GM18520 (cell line): ENCODE data around the gene PCSK9.

Source experiments
- ATAC-seq: cut with Tn5 transposase; IDR thresholded peaks from one replicate; pipeline ENCODE4 v1.9.1; 2021; ENCODE audit not compliant: unreplicated experiment

Gene PCSK9

DNA sequence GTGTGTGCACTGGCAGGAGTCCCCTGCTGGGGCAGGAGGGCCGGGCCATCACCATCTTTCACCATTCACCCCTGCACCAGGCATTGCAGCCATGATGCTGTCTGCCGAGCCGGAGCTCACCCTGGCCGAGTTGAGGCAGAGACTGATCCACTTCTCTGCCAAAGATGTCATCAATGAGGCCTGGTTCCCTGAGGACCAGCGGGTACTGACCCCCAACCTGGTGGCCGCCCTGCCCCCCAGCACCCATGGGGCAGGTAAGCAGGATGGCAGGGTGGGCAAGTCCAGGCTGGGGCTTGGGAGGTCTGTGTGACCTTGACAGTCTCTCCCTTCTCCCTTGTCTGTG, 18.6 kb downstream of the PCSK9 start:
- no peak for ATAC-seq

DNA sequence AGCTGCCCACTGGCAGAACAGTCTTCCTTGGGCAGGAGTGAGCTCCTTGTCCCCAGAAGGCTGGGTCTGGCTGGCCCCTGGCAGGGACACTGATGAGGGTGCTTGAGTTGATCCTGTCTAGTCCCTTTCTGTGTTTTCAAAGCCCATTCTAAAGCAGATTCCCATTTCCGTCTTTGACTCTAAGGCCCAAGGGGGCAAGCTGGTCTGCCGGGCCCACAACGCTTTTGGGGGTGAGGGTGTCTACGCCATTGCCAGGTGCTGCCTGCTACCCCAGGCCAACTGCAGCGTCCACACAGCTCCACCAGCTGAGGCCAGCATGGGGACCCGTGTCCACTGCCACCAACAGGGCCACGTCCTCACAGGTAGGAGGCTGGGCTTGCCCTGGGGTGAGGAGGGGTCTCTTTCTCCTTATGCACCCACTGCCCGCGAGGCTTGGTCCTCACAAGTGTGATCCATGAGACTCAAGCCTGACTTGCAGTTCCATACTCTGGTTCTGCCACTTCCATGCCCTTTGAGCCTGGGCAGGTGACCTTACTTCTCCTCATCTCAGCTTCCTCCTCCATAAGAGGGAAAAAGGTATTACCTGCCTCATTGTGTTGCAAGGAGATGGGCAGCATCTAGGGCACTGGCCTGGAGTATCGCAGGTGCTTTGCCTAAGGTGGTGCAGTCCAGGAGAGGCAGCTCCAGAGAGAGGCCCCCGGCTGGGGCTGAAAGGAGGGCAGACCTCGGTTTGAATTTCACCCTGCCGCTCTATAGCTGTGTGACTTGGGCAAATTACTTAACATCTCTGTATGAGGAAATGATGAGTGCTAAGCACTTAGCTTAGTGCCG, 20.2 kb downstream of the PCSK9 start:
- ATAC-seq = no peak

DNA sequence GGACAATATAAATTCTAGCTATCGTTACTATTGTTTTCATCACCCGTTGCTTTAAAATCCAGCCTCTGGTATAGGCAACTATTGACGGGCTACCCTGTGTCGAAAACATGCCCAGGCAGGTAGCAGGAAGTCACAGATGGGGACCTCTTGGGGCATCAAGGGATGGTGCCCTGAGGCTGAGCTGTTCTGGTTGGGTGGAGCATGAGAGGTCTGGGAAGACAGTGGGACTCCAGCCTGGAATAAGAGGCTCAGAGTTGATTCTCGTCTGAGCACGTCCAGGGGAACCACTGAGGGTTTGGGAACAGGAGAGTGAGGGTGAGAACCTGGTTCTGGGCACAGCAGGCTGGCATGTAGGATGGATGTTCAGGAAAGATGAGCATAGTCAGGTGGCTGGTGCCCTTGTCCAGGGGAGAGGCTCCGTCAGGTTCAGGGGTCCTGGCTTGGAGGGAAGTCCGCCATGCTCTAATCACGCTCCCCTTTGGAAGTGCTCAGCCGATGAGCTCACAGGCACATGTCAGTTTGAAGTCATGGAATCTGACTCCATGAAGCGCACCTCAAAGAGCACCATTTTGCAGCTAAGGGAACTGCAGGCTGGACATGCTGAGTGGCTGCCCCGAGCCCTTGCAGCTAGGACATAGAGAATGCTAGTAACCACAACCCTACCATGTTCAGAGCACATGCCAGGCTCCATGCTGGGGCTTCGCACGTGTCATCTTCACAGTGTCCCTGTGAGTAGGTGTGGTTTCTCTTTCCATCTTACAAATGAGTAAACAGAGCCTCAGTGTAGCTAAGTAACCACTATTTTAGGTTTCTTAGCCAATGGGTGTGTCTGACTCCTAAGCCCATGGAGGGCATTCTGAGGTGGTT, 21.0 kb downstream of the PCSK9 start:
- ATAC-seq = peak; percentile 52

DNA sequence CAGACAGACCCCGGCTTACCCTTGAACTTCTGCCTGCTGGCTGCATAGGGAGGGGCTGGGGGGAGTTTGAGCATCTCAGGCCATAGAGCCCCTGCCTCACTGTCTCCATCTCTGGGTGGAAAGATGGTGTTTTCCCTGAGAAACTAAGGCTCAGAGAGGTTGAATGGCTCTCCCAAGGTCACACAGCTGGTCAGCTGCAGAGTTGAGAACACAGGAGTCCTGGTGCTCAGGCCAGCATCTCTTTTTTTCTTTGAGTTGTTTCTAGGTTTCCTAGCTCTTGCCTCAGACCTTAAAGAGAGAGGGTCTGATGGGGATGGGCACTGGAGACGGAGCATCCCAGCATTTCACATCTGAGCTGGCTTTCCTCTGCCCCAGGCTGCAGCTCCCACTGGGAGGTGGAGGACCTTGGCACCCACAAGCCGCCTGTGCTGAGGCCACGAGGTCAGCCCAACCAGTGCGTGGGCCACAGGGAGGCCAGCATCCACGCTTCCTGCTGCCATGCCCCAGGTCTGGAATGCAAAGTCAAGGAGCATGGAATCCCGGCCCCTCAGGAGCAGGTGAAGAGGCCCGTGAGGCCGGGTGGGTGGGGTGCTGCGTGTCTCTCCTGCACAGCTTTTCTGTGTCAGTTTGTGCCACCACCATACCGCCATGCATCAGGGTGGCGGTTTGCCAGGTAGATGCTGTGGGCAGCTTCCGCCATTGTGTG, 21.8 kb downstream of the PCSK9 start:
- ATAC-seq = no peak

DNA sequence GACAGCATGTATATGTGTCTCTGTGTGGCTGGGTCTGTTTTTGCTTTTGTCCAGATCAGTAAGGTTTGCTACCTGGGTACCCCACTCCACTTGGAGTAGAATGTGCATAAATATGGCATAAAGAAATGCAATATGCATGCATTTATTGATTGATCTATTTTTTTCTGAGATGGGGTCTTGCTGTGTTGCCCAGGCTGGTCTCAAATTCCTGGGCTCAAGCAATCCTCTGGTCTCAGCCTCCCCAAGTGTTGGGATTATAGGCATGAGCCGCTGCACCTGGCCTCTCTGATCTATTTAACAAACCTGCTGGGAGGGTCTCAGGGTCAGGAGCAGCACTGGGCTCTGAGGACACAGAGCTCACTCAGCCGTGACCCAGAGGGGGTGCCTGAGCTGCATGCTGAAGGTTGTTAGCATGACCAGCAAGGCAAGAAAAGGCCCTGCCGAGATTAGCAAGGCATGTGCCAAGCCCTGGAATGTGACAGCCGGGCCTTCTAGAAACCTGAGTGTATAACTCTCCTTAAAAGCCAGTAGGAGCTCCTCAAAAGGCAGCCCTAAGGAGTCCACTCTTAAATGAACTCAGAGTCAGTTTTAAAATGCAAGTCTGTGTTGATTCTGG, 22.5 kb downstream of the PCSK9 start:
- no peak for ATAC-seq

DNA sequence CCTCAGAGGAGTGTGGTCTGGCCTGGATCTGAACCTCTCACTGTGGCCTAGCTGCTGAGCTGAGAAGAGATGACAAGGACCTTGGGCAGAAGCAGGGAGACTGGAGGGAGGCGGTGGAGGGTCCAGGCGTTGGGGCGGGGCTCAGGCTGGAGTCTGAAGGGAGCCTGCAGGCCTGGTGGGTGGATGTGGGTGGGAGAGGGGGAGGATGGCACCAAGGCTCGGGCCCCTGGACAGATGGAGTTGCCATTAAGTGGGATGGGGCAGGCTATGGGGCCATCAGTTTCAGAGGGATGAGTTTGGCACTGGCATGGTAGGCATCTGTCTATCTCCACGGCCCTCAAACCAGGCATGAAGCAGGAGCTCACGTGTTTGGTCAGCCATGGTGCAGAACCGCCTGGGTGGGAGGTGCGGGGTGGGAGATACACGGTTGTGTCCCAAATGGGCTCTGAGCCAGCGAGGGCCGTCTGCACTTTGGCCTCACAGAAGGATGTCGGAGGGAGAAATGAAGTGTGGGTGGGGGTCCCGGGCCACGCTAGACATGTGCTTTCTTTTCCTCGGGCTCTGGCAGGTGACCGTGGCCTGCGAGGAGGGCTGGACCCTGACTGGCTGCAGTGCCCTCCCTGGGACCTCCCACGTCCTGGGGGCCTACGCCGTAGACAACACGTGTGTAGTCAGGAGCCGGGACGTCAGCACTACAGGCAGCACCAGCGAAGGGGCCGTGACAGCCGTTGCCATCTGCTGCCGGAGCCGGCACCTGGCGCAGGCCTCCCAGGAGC, 23.6 kb downstream of the PCSK9 start:
- no peak for ATAC-seq

DNA sequence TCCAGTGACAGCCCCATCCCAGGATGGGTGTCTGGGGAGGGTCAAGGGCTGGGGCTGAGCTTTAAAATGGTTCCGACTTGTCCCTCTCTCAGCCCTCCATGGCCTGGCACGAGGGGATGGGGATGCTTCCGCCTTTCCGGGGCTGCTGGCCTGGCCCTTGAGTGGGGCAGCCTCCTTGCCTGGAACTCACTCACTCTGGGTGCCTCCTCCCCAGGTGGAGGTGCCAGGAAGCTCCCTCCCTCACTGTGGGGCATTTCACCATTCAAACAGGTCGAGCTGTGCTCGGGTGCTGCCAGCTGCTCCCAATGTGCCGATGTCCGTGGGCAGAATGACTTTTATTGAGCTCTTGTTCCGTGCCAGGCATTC, 24.2 kb downstream of the PCSK9 start:
- ATAC-seq = no peak

DNA sequence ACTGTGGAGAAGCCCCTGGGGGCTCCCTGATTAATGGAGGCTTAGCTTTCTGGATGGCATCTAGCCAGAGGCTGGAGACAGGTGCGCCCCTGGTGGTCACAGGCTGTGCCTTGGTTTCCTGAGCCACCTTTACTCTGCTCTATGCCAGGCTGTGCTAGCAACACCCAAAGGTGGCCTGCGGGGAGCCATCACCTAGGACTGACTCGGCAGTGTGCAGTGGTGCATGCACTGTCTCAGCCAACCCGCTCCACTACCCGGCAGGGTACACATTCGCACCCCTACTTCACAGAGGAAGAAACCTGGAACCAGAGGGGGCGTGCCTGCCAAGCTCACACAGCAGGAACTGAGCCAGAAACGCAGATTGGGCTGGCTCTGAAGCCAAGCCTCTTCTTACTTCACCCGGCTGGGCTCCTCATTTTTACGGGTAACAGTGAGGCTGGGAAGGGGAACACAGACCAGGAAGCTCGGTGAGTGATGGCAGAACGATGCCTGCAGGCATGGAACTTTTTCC, 24.8 kb downstream of the PCSK9 start:
- no peak for ATAC-seq

DNA sequence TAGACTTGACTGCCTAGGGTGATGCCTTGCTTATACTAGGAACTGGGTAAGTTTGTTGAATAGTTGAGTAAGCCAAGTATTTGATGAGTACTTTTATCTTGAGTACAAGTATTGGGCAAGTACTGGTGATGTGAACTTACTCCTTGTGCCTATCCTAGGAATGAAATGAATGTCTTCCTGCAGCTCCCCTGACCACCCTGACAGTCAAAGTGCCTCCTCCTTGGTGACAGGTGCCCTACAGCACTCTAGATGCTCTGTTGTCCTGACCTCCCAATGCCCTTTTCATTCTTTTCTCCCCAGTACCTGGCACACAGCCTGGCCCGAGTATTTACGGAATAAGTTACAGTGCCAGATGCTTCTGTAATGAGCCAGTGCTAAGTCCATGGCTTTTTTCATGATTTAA, 25.5 kb downstream of the PCSK9 start:
- no peak for ATAC-seq

DNA sequence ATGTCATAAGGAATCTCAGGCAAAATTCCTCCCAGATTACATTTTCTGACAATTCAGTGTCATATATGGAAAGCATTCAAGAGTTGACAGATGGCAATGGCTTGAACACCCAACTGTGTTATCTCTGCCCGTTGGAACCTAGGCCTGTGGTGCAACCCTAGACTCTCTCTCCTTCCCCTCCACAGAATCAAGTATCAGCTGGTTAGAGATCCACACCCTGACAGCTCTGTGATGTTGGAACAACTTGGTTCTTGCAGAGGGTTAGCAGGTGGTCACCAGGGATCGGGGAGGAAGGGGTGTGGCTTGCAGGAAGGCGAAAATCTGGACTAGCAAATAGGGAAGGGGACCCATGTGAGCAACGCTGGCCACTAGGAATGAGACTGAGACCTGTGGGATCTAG, 26.3 kb downstream of the PCSK9 start:
- no peak for ATAC-seq

DNA sequence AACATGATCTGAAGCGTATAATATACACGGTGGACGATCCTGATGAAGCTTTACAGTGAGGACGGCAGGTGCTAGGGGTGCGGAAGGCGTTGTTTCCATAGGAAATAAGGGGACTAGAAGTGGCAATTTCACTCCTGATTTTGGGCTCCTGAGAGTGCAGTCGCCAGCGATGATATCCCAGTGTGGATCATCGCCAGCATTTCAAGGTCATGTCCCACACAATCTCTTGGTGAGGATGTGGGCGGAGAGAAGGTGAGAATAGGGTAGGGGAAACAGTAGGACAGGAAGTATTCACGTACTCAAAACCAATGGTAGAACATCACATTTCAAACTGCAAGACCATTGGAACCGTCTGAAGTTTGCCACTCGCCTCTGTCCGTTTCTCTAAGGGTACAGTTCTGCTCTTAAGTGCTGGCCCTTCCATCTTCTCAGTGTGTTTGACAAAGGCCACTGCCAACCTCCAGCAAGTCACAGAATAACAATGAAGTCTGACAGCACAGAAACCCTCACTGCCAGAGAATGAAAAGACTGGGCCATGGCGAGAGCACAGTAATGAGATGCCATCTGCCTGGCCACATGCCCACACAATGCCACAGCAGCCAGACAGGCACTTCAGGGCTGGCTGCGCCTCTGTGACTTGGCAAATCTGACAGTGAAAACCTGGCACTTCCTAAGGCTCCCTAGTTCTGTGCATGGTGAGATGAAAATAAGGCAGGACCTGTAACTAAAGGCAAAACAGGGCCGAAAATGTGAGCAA, 27.9 kb downstream of the PCSK9 start:
- ATAC-seq = no peak

DNA sequence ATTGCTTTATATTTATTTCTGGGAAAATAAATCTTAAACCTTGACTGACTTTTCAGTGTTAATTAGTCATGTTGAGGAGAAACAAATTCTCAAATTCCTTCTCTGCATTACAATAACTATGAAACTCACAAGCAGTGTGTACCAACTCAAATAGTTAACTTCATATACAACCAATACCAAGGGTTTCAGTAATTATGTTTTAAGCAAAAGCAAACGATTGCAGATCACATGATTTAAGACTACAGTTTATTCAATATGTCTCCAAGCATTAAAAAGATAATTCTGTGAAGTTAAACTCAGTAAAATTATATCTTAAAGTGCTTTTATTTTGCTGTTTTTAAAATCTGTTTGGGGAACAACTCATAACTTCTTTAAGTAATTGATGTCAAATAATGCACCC, 28.6 kb downstream of the PCSK9 start:
- no peak for ATAC-seq

DNA sequence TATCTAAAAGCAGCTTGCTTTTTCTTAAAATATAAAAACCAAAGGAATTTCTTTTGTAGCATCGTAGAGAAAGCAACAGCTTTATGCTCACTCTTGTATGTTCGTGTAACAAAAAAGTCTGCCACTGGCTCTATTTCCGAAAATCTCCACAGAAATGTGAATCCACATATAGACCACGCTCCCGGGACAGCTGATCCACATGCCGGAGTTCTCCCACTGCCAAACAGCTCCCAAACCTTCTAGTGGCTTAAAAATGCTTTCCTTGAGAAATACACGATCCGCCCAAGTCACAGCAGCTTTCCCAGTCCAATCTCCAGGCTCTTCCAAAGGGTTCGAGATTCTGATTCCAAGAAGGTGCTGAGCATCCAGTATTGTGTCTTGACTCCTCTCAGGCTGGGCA, 29.3 kb downstream of the PCSK9 start:
- no peak for ATAC-seq

DNA sequence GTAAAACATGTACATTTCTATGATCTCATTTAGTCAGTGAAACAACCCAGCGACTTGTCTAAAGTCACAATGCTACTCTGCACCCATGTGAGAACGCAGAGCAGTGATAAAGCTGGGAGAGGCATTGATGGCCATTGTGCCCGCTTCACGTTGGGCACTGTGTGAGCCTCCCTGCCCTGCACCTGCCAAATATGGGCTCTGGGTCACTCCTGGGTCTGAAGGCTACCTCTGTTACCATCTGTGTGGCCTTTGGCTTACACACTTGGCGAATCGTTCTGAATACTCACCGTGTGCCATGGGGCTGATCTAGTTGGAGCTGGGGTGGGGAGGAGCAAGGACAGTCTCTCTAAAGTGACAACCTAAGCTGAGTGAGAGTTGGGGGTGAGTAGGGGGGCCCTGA, 29.9 kb downstream of the PCSK9 start:
- no peak for ATAC-seq

DNA sequence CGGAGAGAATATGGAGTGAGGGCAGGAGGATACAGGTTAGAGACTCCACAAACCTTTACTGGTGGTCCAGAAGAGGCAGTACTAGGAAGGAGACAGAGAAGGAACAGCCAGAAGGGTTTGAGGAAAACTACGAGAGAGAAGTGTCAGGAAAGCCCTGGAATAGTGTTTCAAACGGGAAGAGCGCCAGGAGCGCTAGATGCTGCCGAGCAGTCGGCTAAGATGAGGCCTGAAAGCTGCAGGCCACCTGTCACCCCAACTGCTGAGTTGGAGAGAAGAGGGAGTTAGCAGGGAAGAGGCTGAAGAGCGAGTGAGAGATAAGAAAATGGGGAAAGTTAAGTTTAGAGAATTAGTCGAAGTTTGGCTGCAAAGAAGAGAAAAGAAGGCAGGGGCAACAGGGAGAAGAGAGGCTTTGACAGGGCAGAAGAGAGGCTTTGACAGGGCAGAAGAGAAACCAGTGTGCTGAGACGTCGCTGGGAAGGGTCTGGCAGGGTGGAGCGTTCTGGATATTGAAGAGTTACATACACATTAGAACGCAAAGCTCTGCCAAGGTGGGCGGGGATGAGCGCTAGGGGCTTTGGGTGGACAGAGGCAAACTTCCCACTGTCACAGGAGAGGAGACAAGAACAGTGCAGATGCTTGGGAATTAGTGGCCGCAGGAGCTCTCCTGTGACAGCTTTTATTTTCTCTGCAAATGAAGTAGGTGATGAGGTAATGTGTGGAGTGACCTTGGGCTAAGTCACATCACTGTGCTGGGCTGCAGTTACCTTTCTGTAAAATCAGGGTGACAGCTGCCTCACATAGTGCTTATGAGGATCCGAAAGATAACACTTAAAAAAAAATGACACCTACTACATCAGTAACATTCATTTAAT, 31.2 kb downstream of the PCSK9 start:
- no peak for ATAC-seq

DNA sequence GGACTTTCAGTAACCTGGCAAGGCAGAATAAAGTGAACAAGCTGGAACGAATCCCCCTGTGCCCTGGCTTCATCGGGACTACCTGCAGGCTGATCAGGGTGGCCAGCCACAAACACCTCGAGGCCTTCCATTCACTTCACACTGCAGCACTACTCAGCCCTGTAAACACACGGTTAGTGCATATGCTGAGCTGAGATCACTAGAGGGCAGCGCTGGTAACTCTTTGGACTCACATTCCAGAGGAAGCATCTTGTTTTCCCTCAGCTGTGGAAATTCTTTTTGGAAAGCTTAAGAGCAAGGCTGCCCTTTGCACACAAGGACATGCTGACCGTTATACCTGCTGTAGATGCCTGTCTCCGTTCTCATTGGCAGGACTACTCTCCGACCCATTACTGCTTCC, 32.1 kb downstream of the PCSK9 start:
- ATAC-seq = no peak

DNA sequence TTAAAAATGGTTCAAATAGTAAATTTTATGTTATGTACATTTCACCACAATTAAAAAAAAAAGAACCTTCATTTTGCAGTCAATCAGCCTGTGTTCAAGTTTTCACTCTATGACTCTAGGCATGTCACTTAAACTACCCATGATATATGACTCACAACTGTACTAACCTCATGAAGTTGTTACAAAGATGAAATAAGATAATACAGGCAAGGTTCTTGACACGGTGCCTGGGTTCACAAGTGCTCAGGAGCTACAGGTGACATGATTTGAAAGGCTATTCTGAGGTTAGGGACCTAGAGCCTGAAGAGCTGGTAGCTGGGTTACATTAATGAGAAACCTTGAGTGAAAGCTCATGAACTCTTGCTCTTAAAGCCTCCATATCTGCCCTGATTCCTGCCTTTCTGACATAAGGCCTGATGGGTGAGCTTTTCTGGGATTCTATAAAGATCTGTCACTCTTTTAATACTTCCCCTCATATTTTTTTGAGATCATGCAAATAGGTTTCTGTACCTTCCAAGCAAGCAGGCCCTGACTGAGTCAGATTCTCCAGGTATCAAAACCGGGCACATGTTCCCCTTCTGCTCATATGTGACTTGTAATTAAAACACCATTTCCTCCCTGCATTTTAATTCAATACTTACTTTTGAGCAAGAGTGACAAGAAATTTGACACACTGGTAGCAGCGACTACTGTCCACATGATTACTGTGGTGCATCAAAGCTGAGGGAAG, 34.0 kb downstream of the PCSK9 start:
- peak; percentile 63 for ATAC-seq

DNA sequence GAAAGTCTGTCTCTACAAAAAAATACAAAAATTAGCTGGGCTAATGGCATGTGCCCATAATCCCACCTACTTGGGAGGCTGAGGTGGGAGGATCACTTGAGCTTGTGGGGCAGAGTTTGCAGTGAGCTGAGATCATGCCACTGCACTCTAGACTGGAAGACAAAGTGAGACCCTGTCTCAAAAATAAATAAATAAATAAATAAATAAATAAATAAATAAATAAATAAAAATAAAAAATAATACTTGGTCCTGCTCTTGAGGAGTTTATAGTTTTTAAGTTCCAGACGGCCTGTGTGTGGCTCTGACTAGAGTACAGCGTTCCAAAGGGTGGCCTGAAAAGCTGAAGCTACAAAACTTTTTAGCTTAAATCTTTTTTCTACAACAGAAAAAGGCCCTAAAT, 35.1 kb downstream of the PCSK9 start:
- no peak for ATAC-seq
